Small intestine (tissue), 7 donors: Measurements from ENCODE around the gene SRC. TPM values are rescaled to one million over a fixed set of nuclear protein-coding genes. Genes with fewer than 3 reads are reported as not detected.

Experiments used
- DNase-seq, 2 donors: peaks; one replicate each; pipeline versions ENCODE4 v3.0.0 to v3.0.0-alpha.2; 2013
- FAIRE-seq: peaks from 2 replicates; lab custom pipeline; 2012; peaks lifted over from hg19 to GRCh38; lab: Jason Lieb, UNC
- H3K27ac ChIP-seq, 3 donors: one replicate each; pipeline ENCODE4 v1.5.1; 2013; ENCODE audit warnings: low read length in 2 of 3, mild to moderate bottlenecking in 2 of 3, control low read depth in 1 of 3, inconsistent platforms in 1 of 3, low read depth in 1 of 3, moderate library complexity in 1 of 3
- H3K27me3 ChIP-seq, 3 donors: one replicate each; pipeline ENCODE4 v1.6.1; 2013; ENCODE audit warnings: low read length in 3 of 3, inconsistent platforms in 1 of 3; ENCODE audit not compliant: control insufficient read depth in 3 of 3, insufficient read depth in 3 of 3
- H3K36me3 ChIP-seq, 3 donors: one replicate each; pipeline ENCODE4 v1.6.1; 2013; ENCODE audit warnings: low read length in 3 of 3, inconsistent platforms in 1 of 3, low read depth in 1 of 3, mild to moderate bottlenecking in 1 of 3, moderate library complexity in 1 of 3; ENCODE audit not compliant: control insufficient read depth in 3 of 3, insufficient read depth in 2 of 3
- H3K4me1 ChIP-seq, 3 donors: one replicate each; pipeline ENCODE4 v1.6.1; 2013; ENCODE audit warnings: low read length in 2 of 3, inconsistent platforms in 1 of 3, low read depth in 1 of 3, mild to moderate bottlenecking in 1 of 3, moderate library complexity in 1 of 3; ENCODE audit not compliant: control insufficient read depth in 3 of 3, insufficient read depth in 2 of 3
- H3K4me3 ChIP-seq, 3 donors: one replicate each; pipeline ENCODE4 v1.5.1; 2013; ENCODE audit warnings: low read length in 3 of 3, control low read depth in 1 of 3, inconsistent platforms in 1 of 3, low read depth in 1 of 3, mild to moderate bottlenecking in 1 of 3, moderate library complexity in 1 of 3
- H3K9me3 ChIP-seq, 2 donors: one replicate each; pipeline ENCODE4 v1.6.1; 2013; ENCODE audit warnings: low read depth in 1 of 2, low read length in 1 of 2; ENCODE audit not compliant: control insufficient read depth in 2 of 2, insufficient read depth in 1 of 2
- WGBS, 3 donors: extraction: QIAGEN DNeasy Blood & Tissue Kit; methylation state at CpG; one replicate each; pipeline ENCODE4 v1.1.7; 2013; 5-methylcytosine and 5-hydroxymethylcytosine counted together
- polyA plus RNA-seq, 4 donors: library from polyadenylated mRNA; stranded (reverse) in 3 of 4; unstranded in 1 of 4; fragments of 200-250 nt in 3 of 4; fragments of 120-200 nt in 1 of 4; gene quantifications; one replicate each; pipeline versions ENCODE4 v1.2.1 to v1.2.3, GENCODE V29; 2013
- donor health status: healthy with polysubstance abuse.
- donor health status: control.
- donor health status: control.
- donor health status: Bipolar disorder and iron deficiency.
- donor health status: healthy.

SRC gene
- polyA plus RNA-seq, 4 donors, result 70.8 to 173 (median 95.3) TPM

DNA sequence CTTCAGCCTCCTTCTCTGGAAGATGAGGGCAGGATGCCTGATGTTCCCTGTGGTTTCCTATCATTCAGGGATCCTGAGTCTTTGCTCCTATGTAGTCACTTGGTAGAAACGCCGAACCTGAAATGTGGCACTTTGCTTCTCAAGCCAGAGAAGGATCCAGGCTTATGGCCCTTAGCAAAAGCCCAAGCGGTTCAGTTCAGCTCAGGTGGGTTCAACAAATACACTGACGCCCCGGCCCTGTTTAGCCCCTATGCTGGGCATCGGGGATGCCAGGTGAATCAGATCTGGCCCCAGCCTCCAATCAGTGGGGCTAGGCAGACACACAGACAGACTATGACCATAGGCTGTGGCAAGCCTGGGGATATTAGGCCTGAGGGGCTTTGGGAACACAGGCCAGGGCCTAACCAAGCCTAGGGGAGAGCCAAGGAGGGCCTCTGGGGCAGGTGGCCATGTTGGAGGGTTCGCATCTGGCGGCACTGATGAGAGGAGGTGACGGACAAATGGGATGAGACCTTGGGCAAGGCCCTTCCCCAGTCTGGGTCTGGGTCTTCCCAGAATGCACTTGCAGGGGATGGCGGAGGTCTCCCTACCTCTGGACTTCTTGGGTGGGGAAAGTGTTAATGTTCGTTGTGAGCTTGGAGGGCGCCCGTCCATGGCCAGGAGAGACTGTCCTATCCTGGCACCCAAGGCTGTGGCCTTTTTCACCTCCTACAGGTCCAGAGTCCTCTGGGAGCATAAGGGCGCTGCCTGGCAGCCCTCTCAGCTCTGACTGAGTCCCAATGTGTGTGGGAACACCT is 17.6 kb upstream of the SRC start:
- H3K27ac ChIP-seq, result peak overlapping the region in 1 of 3 donors; percentile 63
- FAIRE-seq, result no peak

DNA sequence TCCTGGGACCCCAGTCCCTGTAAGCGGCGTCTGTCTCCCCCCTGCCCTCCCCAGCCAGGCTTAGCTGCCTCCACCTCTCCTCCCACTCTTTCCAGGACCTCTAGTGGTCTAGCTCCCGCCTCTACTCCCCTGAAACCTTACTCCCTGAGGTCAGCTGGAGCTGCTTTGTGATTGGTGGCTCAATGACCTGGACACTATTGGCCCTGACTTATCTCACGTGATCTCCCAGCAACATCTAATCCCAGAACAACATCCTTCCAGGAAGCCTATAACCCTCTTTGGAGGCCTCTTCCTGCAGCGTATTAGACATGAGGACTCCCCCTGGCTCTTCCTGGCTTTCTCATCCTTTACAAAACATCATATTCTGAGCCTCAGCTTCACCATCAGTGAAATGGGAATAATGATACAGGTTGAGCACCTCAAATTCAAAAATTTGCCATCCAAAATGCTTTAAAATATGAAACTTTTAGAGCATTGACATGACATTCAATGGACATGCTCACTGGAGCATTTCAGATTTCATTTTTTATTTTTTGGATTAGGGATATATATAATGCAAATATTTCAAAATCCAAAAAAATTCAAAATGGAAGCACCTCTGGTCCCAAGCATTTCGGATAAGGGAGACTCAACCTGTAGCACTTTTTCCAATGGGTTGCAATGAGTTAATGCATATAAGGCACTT is 16.3 kb upstream of the SRC start:
- DNase-seq (no peak), FAIRE-seq (no peak)
- peaks cover 0 to 14% (median 0%) of the 10 kb centered on the region in 3 donors for H3K4me1 ChIP-seq
- no peaks in the 10 kb centered on the region for H3K27me3 ChIP-seq
- H3K9me3 ChIP-seq, result no peaks in the 10 kb centered on the region
- H3K4me3 ChIP-seq, result no peak overlapping the region
- 77 to 87% (median 79%) methylated on average over 6 of the region's 6 CpGs for WGBS, 3 donors
- no peaks in the 10 kb centered on the region for H3K36me3 ChIP-seq
- H3K27ac ChIP-seq, result no peak overlapping the region

More for the DNA sequence above, 17.6 kb upstream of the SRC start:
- Histone ChIP-seq H3K36me3 (no peaks in the 10 kb centered on the region), H3K4me1 (peaks cover 0 to 14% (median 0%) of the 10 kb centered on the region in 3 donors), H3K9me3 (no peaks in the 10 kb centered on the region), H3K27me3 (no peaks in the 10 kb centered on the region), H3K4me3 (no peak overlapping the region)
- DNase-seq, result peak; percentile 1 to 44
- WGBS, 3 donors, result 80 to 86% (median 86%) methylated on average over 14 of the region's 14 CpGs

DNA sequence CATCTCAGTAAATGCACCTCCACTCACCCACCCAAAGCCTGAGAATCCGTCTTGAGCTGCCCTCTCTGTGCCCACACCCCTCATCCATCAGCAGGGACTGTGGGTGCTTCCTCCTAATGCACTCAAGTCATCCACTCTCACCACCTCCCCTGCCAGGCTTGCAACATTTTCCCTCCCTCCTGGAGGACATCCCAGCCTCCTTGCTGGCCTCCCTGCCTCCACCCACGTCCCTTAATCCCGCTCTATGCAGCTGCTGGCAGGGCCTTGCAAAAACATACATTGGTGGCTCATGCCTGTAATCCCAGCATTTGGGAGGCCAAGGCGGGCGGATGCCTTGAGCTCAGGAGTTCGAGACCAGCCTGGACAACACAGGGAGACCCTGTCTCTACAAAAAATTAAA is 15.6 kb upstream of the SRC start:
- FAIRE-seq (no peak), DNase-seq (no peak)
- WGBS, 3 donors, result 93 to 97% (median 94%) methylated on average over 6 of the region's 6 CpGs
- Histone ChIP-seq H3K36me3 (no peaks in the 10 kb centered on the region), H3K27me3 (no peaks in the 10 kb centered on the region), H3K27ac (no peak overlapping the region), H3K4me1 (peaks cover 0 to 14% (median 0%) of the 10 kb centered on the region in 3 donors), H3K9me3 (no peaks in the 10 kb centered on the region), H3K4me3 (no peak overlapping the region)

- Histone ChIP-seq H3K4me3 (no peak overlapping the region), H3K36me3 (no peaks in the 10 kb centered on the region), H3K9me3 (no peaks in the 10 kb centered on the region), H3K27me3 (no peaks in the 10 kb centered on the region), H3K4me1 (peaks cover 1 to 21% (median 4%) of the 10 kb centered on the region in 3 donors), H3K27ac (no peak overlapping the region)
- 67 to 78% (median 71%) methylated on average over 11 of the region's 11 CpGs for WGBS, 3 donors
- FAIRE-seq (no peak), DNase-seq (no peak)
Observed at GRCh38 chr20:37331060-37331857, 14.7 kb upstream of the SRC start.

DNA sequence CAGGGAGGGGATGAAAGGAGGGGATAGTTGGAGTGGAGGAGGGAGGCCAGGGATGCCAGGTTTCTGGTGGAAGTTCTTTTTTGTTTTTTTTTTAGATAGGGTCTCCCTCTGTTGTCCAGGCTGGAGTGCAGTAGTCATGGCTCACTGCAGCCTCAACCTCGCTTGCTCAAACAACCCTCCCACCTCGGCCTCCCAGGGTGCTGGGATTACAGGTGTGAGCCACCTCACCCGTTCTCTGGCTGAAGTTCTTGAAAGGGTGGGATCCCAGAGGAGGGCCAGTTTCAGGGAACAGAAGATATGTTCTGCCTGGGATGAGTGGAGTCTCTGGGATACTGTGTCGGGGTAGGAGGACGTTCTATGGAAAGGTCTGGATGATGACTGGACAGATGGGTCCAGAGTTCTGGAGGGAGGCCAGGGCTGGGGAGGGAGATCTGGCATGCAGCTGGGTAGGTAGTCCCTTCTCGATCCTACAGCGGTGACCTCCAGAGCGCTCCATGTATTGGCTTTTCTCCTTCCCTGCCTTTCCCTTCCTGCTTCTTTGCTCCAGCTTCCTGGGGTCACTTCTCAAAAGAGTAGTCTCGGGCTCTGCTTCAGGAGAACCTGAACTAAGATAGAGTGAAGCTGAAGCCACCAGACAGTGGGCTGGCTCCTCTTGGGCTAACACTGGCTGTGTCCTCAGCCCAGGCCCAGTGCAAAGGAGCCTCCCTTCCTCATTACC is 12.7 kb upstream of the SRC start:
- DNase-seq, result peak in 1 of 2 donors; percentile 1
- H3K27ac ChIP-seq, result no peak overlapping the region

DNA sequence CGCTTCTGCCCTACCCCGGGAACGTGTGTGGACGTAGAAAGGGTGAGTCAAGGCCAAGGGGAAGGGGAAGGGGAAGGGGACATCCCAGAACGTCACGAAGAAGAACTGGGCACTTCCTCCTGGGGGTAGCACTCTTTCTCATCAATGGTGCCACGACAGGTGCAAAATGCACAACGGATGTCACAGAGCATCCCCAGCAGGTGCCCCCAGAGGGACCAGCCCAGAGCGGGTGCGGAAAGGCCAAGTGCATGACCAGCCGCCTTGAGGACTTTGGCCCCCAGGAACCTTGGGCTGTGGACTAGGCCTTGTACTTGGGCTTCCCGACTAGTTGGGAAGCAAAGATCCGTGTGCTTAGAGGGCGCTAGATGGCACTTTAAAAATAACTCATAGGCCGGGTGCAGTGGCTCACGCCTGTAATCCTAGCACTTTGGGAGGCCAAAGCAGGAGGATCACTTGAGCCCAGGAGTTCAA is 12.1 kb upstream of the SRC start:
- Histone ChIP-seq H3K4me3 (no peak overlapping the region), H3K27me3 (no peaks in the 10 kb centered on the region), H3K36me3 (no peaks in the 10 kb centered on the region), H3K9me3 (no peaks in the 10 kb centered on the region), H3K27ac (no peak overlapping the region), H3K4me1 (peaks cover 8 to 25% (median 10%) of the 10 kb centered on the region in 3 donors)
- WGBS, 3 donors, result 77 to 78% (median 77%) methylated on average over 16 of the region's 16 CpGs
- FAIRE-seq (no peak), DNase-seq (peak in 1 of 2 donors; percentile 8)

More for the DNA sequence above, 12.7 kb upstream of the SRC start:
- no peak for FAIRE-seq
- H3K4me1 ChIP-seq, result peaks cover 8 to 25% (median 10%) of the 10 kb centered on the region in 3 donors
- no peaks in the 10 kb centered on the region for H3K36me3 ChIP-seq
- WGBS, 3 donors, result 84 to 96% (median 89%) methylated on average over 9 of the region's 9 CpGs
- no peaks in the 10 kb centered on the region for H3K9me3 ChIP-seq
- H3K27me3 ChIP-seq, result no peaks in the 10 kb centered on the region
- no peak overlapping the region for H3K4me3 ChIP-seq

GRCh38 chr20:37334450-37334849 is 11.5 kb upstream of the SRC start:
- H3K4me3 ChIP-seq, result no peak overlapping the region
- H3K9me3 ChIP-seq, result no peaks in the 10 kb centered on the region
- H3K27ac ChIP-seq, result no peak overlapping the region
- peaks cover 8 to 25% (median 10%) of the 10 kb centered on the region in 3 donors for H3K4me1 ChIP-seq
- no peak for FAIRE-seq
- no peak for DNase-seq
- 94 to 98% (median 95%) methylated on average over 2 of the region's 2 CpGs for WGBS, 3 donors
- H3K27me3 ChIP-seq, result no peaks in the 10 kb centered on the region
- no peaks in the 10 kb centered on the region for H3K36me3 ChIP-seq
